Right lung (tissue), 5 donors: Measurements from ENCODE around the gene UBE2E1. TPM values are rescaled to one million over a fixed set of nuclear protein-coding genes. Genes with fewer than 3 reads are reported as not detected.
"Not testable (repeated sequence)": the region's sequence is repeated elsewhere in the genome, so short reads cannot be mapped to it uniquely, and the experiment has no call there.

Source experiments
- DNase-seq, 2 donors: peaks; one replicate each; pipeline ENCODE4 v3.0.0-alpha.2; 2013
- polyA plus RNA-seq, 5 donors: library from polyadenylated mRNA; unstranded; fragments of 120-200 nt; gene quantifications; one replicate each; pipeline versions ENCODE4 v1.2.1 to v1.2.3, GENCODE V29; 2013; ENCODE audit warnings: inconsistent platforms in 1 of 5, low replicate concordance in 1 of 5; ENCODE audit not compliant: insufficient read length in 5 of 5, insufficient read depth in 1 of 5

The UBE2E1 gene
- polyA plus RNA-seq, 5 donors, result 164 to 227 (median 220) TPM

- no peak for DNase-seq
Observed at GRCh38 chr3:23840521-23840920, 34.8 kb downstream of the UBE2E1 start.

- DNase-seq, result no peak
Observed at GRCh38 chr3:23843869-23844268, 38.1 kb downstream of the UBE2E1 start.

- DNase-seq, result no peak
Observed at GRCh38 chr3:23845326-23846216, 39.8 kb downstream of the UBE2E1 start.

DNA sequence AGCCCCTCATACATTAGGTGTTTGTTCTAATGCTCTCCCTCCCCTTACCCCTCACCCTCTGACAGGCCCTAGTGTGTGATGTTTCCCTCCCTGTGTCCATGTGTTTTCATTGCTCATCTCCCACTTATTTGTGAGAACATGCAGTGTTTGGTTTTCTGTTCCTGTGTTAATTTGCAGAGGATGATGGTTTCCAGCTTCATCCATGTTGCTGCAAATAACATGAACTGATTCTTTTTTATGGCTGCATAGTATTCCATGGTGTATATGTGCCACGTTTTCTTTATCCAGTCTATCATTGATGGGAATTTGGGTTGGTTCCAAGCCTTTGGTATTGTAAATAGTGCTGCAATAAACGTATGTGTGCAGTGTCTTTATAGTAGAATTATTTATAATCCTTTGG, 43.7 kb downstream of the UBE2E1 start:
- DNase-seq, result not testable (repeated sequence)

DNA sequence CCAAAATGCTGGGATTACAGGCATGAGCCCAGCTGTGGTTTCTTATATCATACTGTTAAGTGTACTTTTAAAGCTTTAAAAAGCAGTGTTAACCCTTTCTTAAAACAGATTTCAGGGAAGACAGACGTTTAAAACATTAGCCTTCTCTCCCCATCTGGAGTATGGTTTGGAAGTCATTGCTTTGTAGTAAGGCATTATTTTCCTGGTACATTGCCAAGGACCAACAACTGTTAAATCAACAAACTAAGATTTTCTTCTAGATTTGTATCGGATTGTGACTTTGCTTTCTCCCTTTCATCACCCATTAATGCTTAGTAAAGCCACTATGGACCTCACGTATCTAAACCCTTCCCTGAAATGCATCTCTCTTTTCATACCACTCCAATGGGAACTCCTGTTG, 50.5 kb downstream of the UBE2E1 start:
- DNase-seq, result no peak

DNA sequence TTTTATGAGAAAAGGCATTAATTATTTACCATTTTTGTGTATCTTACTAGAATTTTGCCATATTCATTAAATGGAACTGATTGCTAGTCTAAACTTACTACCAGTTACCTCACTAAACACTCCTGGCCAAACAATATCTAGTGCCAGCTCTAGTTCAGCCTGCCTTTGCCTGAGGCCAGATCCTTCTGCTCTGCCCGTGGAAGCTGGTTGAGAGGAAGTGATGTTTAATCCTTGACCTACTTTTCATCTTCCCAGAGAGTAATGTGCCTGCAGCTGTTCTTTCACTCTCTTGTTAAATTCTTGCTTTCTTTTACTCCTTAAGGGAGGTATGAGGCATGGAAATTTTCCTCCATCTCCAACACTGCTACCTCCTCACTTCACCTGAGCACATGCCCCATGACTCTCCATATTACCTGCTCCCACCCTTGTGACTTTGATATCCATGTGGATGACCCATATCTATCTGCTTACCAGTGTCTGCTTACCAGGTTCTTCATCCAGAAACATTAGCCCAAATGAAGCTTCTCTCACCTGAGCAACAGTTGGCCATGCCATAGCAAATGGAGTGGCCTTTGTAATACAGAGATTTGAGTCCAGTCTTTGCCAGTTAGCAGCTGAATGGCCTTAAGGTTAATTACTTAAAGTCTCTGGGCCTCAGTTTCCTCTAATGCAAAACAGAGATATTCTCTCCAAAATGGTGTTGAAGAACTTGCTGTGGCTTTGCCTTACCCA, 53.4 kb downstream of the UBE2E1 start:
- no peak for DNase-seq

DNA sequence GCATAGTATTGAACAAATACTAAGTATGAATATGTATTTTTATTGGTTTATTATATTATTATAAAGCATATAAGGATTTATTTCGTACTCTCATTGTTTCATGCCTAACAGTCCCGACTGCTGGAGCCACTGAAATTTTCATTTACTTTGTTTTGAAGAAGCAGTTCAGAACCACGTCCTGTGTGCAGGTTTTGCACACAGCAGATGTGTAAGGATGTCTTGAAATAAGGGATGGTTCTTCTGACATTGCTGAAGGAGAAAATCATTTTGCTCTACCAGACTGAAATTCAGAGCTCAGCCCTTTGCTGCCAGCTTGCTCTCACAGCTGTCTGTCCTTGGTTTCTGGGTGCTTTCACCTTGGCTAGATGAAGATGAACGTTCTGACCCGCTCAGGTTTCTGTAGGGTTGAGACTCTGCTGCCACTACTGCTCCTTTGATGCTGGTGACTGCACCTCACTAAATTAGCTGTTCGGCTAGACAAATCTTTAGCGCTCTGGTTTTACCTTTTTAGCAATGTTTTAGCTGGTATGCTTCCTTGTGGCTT, 54.2 kb downstream of the UBE2E1 start:
- no peak for DNase-seq

DNA sequence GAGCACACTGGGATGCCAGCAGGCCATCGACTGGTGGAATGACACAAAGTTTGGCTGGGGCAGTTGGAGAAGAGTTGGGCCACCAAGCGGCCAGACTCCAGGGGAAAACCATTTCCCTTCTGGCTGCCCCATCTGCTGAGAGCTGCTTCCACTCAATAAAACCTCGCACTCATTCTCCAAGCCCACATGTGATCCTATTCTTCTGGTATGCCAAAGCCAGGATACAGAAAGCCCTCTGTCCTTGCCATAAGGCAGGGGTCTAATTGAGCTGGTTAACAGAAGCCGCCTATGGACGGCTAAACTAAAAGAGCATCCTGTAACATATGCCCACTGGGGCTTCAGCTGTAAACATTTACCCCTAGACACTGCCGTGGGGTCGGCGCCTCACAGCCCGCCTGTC, 55.9 kb downstream of the UBE2E1 start:
- no peak for DNase-seq

GRCh38 chr3:23863060-23863459, 57.3 kb downstream of the UBE2E1 start:
- DNase-seq, result no peak

DNA sequence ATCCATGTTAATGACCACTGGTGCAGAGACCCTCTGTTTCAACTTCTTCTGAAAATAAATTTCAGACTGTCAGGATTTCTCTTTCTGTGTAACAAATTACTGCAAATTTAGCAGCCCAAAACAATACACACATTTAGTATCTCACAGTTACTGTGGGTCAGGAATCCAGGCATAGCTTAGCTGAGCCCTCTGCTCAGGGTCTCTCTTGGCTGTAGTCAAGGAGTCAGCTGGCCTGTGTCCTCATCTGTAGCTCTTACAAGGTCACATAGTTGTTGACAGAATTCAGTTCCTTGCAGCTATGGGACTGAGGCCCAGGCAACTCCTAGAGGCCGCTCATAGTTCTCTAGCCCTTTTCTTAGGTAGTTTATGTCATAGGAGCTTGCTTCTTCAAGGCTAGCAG, 59.2 kb downstream of the UBE2E1 start:
- DNase-seq, result no peak

GRCh38 chr3:23865595-23866396, 60.0 kb downstream of the UBE2E1 start:
- DNase-seq, result peak in 1 of 2 donors; percentile 28

DNA sequence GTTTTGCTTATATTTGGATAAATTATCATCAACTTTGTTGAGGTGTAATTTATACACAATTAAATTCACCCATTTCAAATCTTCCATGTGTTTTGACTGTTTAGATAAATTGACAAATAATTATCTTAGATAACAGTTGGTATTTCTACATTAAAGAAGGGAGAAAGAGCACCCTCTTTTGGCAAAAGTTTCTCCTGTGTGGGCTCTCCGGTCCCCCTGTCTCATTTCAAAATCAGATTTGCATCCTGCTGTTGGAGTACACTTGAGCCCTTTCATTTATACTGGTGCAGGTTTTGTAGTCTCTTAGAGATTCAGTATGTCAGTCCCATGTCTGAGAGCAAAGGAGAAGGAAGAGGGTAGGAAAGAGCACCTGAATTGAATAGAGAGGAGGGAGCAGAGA, 61.6 kb downstream of the UBE2E1 start:
- no peak for DNase-seq

DNA sequence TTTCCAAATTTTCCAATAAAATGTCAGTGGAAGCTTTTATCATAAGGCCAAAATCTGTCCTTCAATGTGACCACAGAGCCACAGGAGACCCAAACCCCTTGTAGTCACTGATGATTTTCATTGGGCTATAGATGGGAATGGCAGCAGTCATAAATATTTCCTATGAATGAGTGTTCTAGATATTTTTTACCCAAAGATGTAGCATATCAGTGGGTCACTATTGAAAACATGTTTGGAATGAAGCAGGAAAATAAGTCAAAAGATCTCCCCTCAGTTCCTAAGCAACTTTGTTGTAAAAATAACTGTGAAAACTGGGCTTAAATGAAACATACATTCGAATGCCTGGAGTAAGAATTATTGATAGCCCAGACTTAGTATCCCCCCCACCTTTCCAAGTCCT, 62.1 kb downstream of the UBE2E1 start:
- DNase-seq, result no peak

- no peak for DNase-seq
Observed at GRCh38 chr3:23869977-23870662, 64.4 kb downstream of the UBE2E1 start.

DNA sequence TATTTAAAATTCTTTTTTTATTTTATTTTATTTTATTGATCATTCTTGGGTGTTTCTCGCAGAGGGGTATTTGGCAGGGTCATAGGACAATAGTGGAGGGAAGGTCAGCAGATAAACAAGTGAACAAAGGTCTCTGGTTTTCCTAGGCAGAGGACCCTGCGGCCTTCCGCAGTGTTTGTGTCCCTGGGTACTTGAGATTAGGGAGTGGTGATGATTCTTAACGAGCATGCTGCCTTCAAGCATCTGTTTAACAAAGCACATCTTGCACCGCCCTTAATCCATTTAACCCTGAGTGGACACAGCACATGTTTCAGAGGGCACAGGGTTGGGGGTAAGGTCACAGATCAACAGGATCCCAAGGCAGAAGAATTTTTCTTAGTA, 64.9 kb downstream of the UBE2E1 start:
- DNase-seq, result not testable (repeated sequence)

DNA sequence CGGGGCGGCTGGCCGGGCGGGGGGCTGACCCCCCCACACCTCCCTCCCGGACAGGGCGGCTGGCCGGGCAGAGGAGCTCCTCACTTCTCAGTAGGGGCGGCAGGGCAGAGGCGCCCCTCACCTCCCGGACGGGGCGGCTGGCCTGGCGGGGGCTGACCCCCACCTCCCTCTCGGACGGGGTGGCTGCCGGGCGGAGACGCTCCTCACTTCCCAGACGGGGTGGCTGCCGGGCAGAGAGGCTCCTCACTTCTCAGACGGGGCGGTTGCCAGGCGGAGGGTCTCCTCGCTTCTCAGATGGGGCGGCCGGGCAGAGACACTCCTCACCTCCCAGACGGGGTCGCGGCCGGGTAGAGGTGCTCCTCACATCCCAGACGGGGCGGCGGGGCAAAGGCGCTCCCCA, 65.6 kb downstream of the UBE2E1 start:
- not testable (repeated sequence) for DNase-seq

GRCh38 chr3:23872330-23872729, 66.6 kb downstream of the UBE2E1 start:
- DNase-seq, result no peak

DNA sequence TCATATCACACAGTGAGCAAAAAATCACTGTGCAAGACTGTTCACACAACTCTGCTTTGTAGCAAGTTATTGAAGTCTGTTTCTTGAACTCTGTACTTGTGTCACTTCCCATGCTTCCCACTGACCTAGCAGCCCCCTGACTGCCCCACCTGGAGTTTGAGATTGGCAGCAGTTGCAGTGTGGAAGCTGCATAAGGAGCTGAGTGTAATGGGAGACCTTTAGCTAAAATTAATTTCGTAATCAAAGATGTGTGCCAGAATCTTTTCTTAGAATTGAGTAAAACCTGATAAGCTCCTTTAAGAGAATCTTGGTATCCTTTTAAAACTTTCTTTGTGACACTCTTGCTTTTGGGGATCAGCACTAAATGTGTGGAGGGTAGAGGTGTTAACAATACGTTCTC, 68.2 kb downstream of the UBE2E1 start:
- no peak for DNase-seq

DNA sequence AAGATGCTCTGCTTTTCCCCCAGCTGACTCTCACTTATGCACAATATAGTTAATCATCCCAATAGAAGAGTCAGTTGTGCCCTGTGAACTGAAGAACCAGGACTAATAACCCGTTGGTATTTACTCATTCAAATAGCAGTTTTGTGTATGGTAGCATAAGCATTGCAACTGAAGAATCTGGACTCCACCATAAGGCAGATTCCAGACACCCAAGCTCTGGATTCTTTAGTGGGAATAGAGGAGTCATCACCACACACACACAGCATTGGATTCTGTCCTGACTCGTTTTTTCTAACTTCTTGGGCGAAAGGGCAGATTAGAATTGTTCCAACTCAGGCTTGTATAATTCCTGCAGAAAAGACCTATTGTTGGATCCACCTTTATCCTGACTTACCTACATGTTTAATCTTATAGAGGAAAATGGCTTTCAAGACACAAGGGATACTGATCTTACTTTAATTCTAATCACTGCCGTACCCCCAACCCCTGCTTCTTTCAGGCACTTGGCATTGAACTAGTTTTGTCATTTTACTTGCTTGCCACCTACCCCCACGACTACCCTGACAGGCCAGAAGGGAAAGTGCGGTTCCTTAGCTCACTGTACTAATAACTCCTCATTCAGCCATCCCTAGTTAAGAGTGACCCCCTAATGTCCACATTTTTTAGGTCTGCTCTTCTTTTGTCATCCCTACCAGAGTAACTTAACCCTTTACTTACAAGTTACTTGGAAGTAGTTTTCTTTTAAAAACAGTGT, 68.8 kb downstream of the UBE2E1 start:
- DNase-seq, result no peak

DNA sequence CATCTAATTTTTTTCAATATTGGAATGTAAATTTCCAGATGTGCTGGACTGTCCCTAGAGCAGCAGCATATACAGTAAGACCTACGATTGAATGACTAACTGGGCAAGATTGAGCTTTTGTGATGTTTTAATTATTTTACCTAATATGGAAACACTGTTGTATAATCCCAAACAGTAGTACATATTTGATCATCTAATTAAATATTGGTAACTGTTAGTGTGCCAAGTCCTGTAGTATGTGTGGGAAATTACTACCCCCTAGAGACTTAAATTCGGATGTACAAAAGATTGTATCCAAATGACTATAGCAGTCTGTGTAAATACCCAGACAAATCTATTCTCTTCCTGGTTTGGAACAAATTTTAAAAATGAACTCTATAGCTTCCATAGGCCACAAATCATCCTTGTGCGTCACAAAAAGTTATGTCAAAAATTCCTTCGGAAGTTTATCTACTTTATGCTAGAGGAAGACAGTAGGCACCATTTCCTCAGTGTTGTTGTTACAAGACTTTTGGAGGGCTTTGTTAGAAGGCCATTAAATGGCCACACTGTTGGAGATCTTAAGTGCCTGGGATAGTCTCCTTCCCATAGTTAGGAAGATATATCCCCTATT, 69.5 kb downstream of the UBE2E1 start:
- no peak for DNase-seq
